Stimulated activated CD4-positive, alpha-beta T cell treated with anti-CD3 and anti-CD28 coated beads, Interleukin-2, amount 100 ng/mL, for 24 hours (primary cell): ENCODE measurements around the gene KDM4B.

ENCODE experiments used
- DNase-seq, 2 donors: peaks; one replicate each; pipeline ENCODE4 v3.0.0-alpha.2; 2020

KDM4B gene

GRCh38 chr19:5141850-5142724, 173.2 kb downstream of the KDM4B start:
- DNase-seq, result no peak

GRCh38 chr19:5142725-5143097, 173.8 kb downstream of the KDM4B start:
- DNase-seq, result no peak

- no peak for DNase-seq
These were observed 174.8 kb downstream of the KDM4B start for GRCh38 chr19:5143471-5144411.

- no peak for DNase-seq
These were observed 175.7 kb downstream of the KDM4B start for GRCh38 chr19:5144545-5145179.

GRCh38 chr19:5145521-5146511, 176.9 kb downstream of the KDM4B start:
- no peak for DNase-seq

GRCh38 chr19:5147074-5147977, 178.4 kb downstream of the KDM4B start:
- no peak for DNase-seq

GRCh38 chr19:5147978-5148793, 179.3 kb downstream of the KDM4B start:
- DNase-seq, result no peak

- DNase-seq, result no peak
These were observed 179.9 kb downstream of the KDM4B start for GRCh38 chr19:5148794-5149190.

- no peak for DNase-seq
These were observed 180.6 kb downstream of the KDM4B start for GRCh38 chr19:5149508-5149907.

- no peak for DNase-seq
These were observed 181.3 kb downstream of the KDM4B start for GRCh38 chr19:5149932-5150901.

GRCh38 chr19:5150902-5151741, 182.2 kb downstream of the KDM4B start:
- no peak for DNase-seq

GRCh38 chr19:5152013-5152763, 183.3 kb downstream of the KDM4B start:
- DNase-seq, result no peak

- DNase-seq, result no peak
These were observed 184.0 kb downstream of the KDM4B start for GRCh38 chr19:5152767-5153532.

GRCh38 chr19:5153601-5154128, 184.8 kb downstream of the KDM4B start:
- DNase-seq, result no peak

- DNase-seq, result peak; percentile 49 to 66
These were observed 185.4 kb downstream of the KDM4B start for GRCh38 chr19:5154129-5154798.
